Adrenal gland (tissue), 12 donors: ENCODE measurements around the gene SIL1. TPM values are rescaled to one million over a fixed set of nuclear protein-coding genes. Genes with fewer than 3 reads are reported as not detected.

Experiments used
- DNase-seq, 7 donors: peaks; one replicate each; pipeline ENCODE4 v3.0.0-alpha.2; 2019 to 2020
- H3K27ac ChIP-seq, 5 donors: fragments of 200-600 bp; sonication (generic) in 4 of 5; 1 replicate in 3 of 5; 2 replicates in 2 of 5; pipeline versions ENCODE4 v1.5.1 to v1.8.0; 2016 to 2020; ENCODE audit warnings: mild to moderate bottlenecking in 1 of 5
- H3K27me3 ChIP-seq: fragments of 200-600 bp; 2 replicates; pipeline ENCODE4 v1.8.0; 2021
- H3K36me3 ChIP-seq, 2 donors: fragments of 200-600 bp; replicated peaks in 1 of 2; 1 replicate in 1 of 2; 2 replicates in 1 of 2; pipeline versions ENCODE4 v1.5.1 to v1.8.0; 2018 to 2022
- H3K4me1 ChIP-seq, 2 donors: fragments of 200-600 bp; replicated peaks in 1 of 2; 1 replicate in 1 of 2; 2 replicates in 1 of 2; pipeline versions ENCODE4 v1.5.1 to v1.8.0; 2018 to 2021
- H3K4me3 ChIP-seq, 4 donors: fragments of 200-600 bp; sonication (generic) in 3 of 4; one replicate each; pipeline ENCODE4 v1.5.1; 2016 to 2018
- H3K9me3 ChIP-seq, 3 donors: fragments of 200-600 bp; sonication (generic) in 1 of 3; replicated peaks in 1 of 3; 1 replicate in 2 of 3; 2 replicates in 1 of 3; pipeline versions ENCODE4 v1.5.1 to v1.8.0; 2016 to 2021
- POLR2A ChIP-seq, 2 donors: fragments of 450-650 bp; IDR thresholded peaks; one replicate each; pipeline ENCODE4 v1.6.1; 2017; ENCODE audit warnings: antibody characterized with exemption in 2 of 2, mild to moderate bottlenecking in 2 of 2, moderate library complexity in 1 of 2
- WGBS, 4 donors: extraction: QIAGEN DNeasy Blood & Tissue Kit in 2 of 4; methylation state at CpG; one replicate each; pipeline versions ENCODE4 v1.1.5 to v1.1.7; 2013 to 2017; 5-methylcytosine and 5-hydroxymethylcytosine counted together
- intact Hi-C, 2 donors: fragments of 100-400 bp; cut with DNase I; formaldehyde crosslinking; loops; one replicate each; pipeline versions ENCODE4 v1.14.1 to v1.15.0; 2022 to 2023
- polyA plus RNA-seq, 3 donors: library from polyadenylated mRNA; stranded (reverse); fragments of 200-250 nt in 2 of 3; fragments of 350-450 nt in 1 of 3; fragmentation: Illumina TruSeq in 1 of 3; extraction: RNeasy Lipid Tissue Mini Kit (QIAGEN cat#74804) in 1 of 3; gene quantifications; one replicate each; pipeline ENCODE4 v1.2.3, GENCODE V29; 2013 to 2014
- total RNA-seq, 9 donors: library from RNA; depleted of rRNA in 4 of 9; stranded (reverse); fragments of >200 nt in 4 of 9; fragments of 120-200 nt in 1 of 9; fragmentation: NEBNext Ultra II Directional in 1 of 9; extraction: Animal tissue kit (Norgen Biotek cat#: 25700) in 1 of 9; gene quantifications; one replicate each; pipeline versions ENCODE4 v1.1.0 to v1.2.4, GENCODE V29; 2013 to 2023
- TF ChIP-seq, protein P1 (sequence below), 6 experiments: fragments of 450-650 bp in 4 of 6; fragments of 200-600 bp in 2 of 6; sonication (generic) in 1 of 6; IDR thresholded peaks; 1 replicate in 5 of 6; 2 replicates in 1 of 6; pipeline versions ENCODE4 v1.5.1 to v1.8.0; 2016 to 2021; ENCODE audit warnings: antibody characterized with exemption in 6 of 6, mild to moderate bottlenecking in 2 of 6, moderate library complexity in 1 of 6
- donor health status: healthy with polysubstance abuse.
- donor health status: Bipolar disorder and iron deficiency.
- donor health status: DM: yes; HTN: yes; CAD: no.
- donor health status: DM: no; HTN: no; CAD: no.
- donor health status: DM: no; HTN: no; CAD: no.
- donor health status: DM: yes; HTN: yes; CAD: no.

The SIL1 gene
- total and polyA plus RNA-seq, 12 donors: 81.9 to 313 (median 142) TPM

DNA sequence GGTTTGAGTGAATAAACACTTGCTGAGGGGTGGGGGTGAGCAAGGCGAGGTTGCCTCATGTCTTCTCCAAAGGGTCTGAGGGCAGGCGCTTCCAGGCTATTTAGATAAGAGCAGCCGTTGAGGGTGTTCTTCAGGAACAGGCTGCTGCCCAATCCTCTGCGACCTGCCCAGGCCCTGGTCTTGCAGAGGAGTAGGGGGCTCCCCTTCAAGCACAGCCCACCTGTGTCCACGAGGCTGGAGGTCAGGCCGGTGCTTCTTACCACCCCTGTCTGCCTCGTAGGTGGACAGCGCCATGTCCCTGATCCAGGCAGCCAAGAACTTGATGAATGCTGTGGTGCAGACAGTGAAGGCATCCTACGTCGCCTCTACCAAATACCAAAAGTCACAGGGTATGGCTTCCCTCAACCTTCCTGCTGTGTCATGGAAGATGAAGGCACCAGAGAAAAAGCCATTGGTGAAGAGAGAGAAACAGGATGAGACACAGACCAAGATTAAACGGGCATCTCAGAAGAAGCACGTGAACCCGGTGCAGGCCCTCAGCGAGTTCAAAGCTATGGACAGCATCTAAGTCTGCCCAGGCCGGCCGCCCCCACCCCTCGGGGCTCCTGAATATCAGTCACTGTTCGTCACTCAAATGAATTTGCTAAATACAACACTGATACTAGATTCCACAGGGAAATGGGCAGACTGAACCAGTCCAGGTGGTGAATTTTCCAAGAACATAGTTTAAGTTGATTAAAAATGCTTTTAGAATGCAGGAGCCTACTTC, 264.5 kb downstream of the SIL1 start:
- H3K4me3 ChIP-seq: no peak overlapping the region
- no peak overlapping the region for H3K27ac ChIP-seq
- 92 to 95% (median 94%) methylated on average over 13 to 18 of the region's 18 CpGs for WGBS, 4 donors
- TF ChIP-seq, protein P1, sequence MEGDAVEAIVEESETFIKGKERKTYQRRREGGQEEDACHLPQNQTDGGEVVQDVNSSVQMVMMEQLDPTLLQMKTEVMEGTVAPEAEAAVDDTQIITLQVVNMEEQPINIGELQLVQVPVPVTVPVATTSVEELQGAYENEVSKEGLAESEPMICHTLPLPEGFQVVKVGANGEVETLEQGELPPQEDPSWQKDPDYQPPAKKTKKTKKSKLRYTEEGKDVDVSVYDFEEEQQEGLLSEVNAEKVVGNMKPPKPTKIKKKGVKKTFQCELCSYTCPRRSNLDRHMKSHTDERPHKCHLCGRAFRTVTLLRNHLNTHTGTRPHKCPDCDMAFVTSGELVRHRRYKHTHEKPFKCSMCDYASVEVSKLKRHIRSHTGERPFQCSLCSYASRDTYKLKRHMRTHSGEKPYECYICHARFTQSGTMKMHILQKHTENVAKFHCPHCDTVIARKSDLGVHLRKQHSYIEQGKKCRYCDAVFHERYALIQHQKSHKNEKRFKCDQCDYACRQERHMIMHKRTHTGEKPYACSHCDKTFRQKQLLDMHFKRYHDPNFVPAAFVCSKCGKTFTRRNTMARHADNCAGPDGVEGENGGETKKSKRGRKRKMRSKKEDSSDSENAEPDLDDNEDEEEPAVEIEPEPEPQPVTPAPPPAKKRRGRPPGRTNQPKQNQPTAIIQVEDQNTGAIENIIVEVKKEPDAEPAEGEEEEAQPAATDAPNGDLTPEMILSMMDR (IDR thresholded peaks at IDR 0.05): no peak
- TF ChIP-seq POLR2A (IDR thresholded peaks at IDR 0.05): no peak
- peaks cover 0 to under 1% of the 10 kb centered on the region in 2 donors for H3K4me1 ChIP-seq
- DNase-seq: peak in 2 of 7 donors; percentile 15 to 23
- no peaks in the 10 kb centered on the region for H3K9me3 ChIP-seq
- intact Hi-C loops: no loop called here
- H3K27me3 ChIP-seq: no peaks in the 10 kb centered on the region
- peaks cover 0 to 66% of the 10 kb centered on the region in 2 donors for H3K36me3 ChIP-seq

DNA sequence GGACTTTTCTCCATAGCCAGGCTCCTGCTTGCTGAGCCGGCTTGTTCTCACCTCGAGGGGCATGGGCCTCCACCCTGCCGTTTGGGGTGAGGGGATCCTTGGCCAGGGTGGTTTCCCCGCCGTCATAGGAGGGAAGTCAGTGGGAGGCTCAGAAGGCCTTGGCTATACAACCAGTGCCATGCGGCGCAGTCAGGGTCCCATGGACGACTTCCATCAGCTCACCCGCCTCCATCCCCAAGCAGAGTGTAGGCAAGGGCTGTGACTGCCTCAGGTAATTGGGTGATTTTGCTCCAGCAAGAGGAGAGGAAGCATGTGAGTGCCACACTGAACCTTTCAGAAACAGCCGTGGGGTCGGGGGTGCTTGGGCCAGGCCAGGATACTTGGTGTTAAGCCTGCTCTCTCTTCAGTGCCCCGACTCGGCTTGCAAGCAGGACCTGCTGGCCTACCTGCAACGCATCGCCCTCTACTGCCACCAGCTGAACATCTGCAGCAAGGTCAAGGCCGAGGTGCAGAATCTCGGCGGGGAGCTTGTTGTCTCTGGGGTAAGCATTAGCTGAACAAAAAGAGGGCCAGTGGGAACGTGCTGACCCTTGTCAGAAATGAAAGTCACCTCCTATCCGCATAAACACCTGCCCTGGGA, 265.9 kb downstream of the SIL1 start:
- no peaks in the 10 kb centered on the region for H3K9me3 ChIP-seq
- DNase-seq: peak in 2 of 7 donors; percentile 26 to 28
- H3K36me3 ChIP-seq: peaks cover 0 to 66% of the 10 kb centered on the region in 2 donors
- 68 to 90% (median 77%) methylated on average over 17 to 20 of the region's 20 CpGs for WGBS, 4 donors
- intact Hi-C loops: no loop called here
- TF ChIP-seq POLR2A (IDR thresholded peaks at IDR 0.05): no peak
- no peaks in the 10 kb centered on the region for H3K27me3 ChIP-seq
- peaks cover 11 to 14% of the 10 kb centered on the region in 2 donors for H3K4me1 ChIP-seq
- no peak overlapping the region for H3K4me3 ChIP-seq
- H3K27ac ChIP-seq: no peak overlapping the region

DNA sequence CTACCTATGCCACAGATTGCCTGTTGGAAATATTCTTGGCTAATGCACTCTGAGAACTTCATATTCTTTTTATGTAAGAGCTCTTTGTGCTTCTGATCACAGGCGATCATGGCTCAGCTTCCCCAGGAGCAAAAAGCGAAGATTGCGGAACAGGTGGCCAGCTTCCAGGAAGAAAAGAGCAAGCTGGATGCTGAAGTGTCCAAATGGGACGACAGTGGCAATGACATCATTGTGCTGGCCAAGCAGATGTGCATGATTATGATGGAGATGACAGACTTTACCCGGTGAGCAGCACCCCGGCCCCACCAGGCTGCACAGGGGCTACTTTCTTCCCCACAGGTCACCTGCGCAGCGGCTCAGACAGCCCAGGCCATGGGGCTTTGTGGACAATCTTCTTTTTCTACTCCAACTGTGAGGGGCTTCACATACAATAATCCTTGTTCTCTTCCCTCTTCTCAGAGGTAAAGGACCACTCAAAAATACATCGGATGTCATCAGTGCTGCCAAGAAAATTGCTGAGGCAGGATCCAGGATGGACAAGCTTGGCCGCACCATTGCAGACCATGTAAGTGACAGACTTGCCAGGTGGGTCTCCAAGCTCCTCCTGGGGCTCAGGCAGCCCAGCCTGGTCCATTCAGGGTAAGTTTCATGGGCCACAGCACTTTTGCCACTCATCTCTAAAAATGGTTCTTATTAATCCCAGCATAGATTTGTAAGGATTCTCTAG, 267.6 kb downstream of the SIL1 start:
- H3K9me3 ChIP-seq: no peaks in the 10 kb centered on the region
- no peak for TF ChIP-seq POLR2A (IDR thresholded peaks at IDR 0.05)
- TF ChIP-seq, protein P1 (IDR thresholded peaks at IDR 0.05): no peak
- peaks cover 11 to 14% of the 10 kb centered on the region in 2 donors for H3K4me1 ChIP-seq
- intact Hi-C loops: no loop called here
- H3K4me3 ChIP-seq: no peak overlapping the region
- H3K27me3 ChIP-seq: no peaks in the 10 kb centered on the region
- peak in 1 of 7 donors; percentile 16 for DNase-seq
- H3K27ac ChIP-seq: no peak overlapping the region
- WGBS, 4 donors: 71 to 91% (median 84%) methylated on average over 9 to 10 of the region's 10 CpGs
- peaks cover 0 to 82% of the 10 kb centered on the region in 2 donors for H3K36me3 ChIP-seq

DNA sequence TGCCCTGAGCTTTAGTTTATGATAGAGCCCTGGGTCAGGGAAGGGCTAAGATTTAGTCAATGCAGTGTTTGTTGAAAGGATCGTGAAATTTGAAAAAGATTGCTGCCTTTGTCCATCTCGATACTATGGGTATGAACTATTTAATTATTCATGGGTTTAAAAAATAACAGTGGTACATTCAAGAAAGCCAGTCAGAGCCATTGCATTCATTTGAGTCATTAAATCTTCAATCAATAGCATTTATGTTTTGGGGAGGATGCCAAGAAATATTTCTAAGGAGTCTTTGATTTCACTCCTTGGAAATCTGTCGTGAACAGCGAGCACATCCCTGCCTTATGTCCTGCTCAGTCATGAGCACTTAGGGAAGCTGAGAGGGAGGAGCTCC, 268.6 kb downstream of the SIL1 start:
- 86 to 97% (median 91%) methylated on average over 4 of the region's 4 CpGs for whole genome bisulfite sequencing, 4 donors

More for the DNA sequence above, 268.6 kb downstream of the SIL1 start:
- no peak overlapping the region for H3K27ac ChIP-seq
- no peak overlapping the region for H3K4me3 ChIP-seq
- TF ChIP-seq POLR2A (IDR thresholded peaks at IDR 0.05): no peak
- TF ChIP-seq, protein P1 (IDR thresholded peaks at IDR 0.05): no peak
- intact Hi-C loops: loop anchor here in 1 of 2 donors (10.0 kb wide), 1 partner anchor 285 kb away; no protein-coding TSS in a partner anchor
- H3K9me3 ChIP-seq: no peaks in the 10 kb centered on the region
- peaks cover 0 to 84% of the 10 kb centered on the region in 2 donors for H3K36me3 ChIP-seq
- peaks cover 11 to 14% of the 10 kb centered on the region in 2 donors for H3K4me1 ChIP-seq
- DNase-seq: no peak
- no peaks in the 10 kb centered on the region for H3K27me3 ChIP-seq
